ENCODE results near the gene TBC1D22A.

TBC1D22A gene

GRCh38 chr22:46846150-46846831, 83.8 kb downstream of the TBC1D22A start:
- Histone ChIP-seq H3K4me3 (ENCODE audit: low read length) (no peak overlapping the region), H3K9ac (ENCODE audit: low read length) (no peak overlapping the region), H3K27me3 (ENCODE audit: low read depth, low read length) (no peaks in the 10 kb centered on the region), H4K20me1 (ENCODE audit: insufficient read depth, low read length) (peaks cover 100% of the 10 kb centered on the region), H3K27ac (ENCODE audit: low read length) (no peak overlapping the region), H3K4me2 (ENCODE audit: low read length) (no peak overlapping the region), H3K9me3 (ENCODE audit: insufficient read depth, low read length) (no peaks in the 10 kb centered on the region), H3K79me2 (ENCODE audit: low read length) (peaks cover 91% of the 10 kb centered on the region), H3K4me1 (ENCODE audit: low read length) (no peaks in the 10 kb centered on the region), H2AFZ (ENCODE audit: low read depth, low read length) (no peak overlapping the region), H3K36me3 (replicated peaks; ENCODE audit: low read depth, low read length) (peaks cover 83% of the 10 kb centered on the region)
- TF ChIP-seq CTCF (IDR thresholded peaks at IDR 0.05; ENCODE audit: low read depth, low read length) (no peak), EZH2phosphoT487 (IDR thresholded peaks at IDR 0.05; ENCODE audit: low read depth) (no peak)

- H3K9me3 ChIP-seq (ENCODE audit: insufficient read depth, low read length) = no peaks in the 10 kb centered on the region
- H3K79me2 ChIP-seq (ENCODE audit: low read length) = peaks cover 95% of the 10 kb centered on the region
- no peak overlapping the region for H3K9ac ChIP-seq (ENCODE audit: low read length)
- peaks cover 100% of the 10 kb centered on the region for H4K20me1 ChIP-seq (ENCODE audit: insufficient read depth, low read length)
- no peak overlapping the region for H3K27ac ChIP-seq (ENCODE audit: low read length)
- no peak overlapping the region for H3K4me2 ChIP-seq (ENCODE audit: low read length)
- H3K36me3 ChIP-seq (replicated peaks; ENCODE audit: low read depth, low read length) = peaks cover 84% of the 10 kb centered on the region
- H3K4me3 ChIP-seq (ENCODE audit: low read length) = no peak overlapping the region
- H3K27me3 ChIP-seq (ENCODE audit: low read depth, low read length) = no peaks in the 10 kb centered on the region
- TF ChIP-seq CTCF (IDR thresholded peaks at IDR 0.05; ENCODE audit: low read depth, low read length) = no peak
- TF ChIP-seq EZH2phosphoT487 (IDR thresholded peaks at IDR 0.05; ENCODE audit: low read depth) = no peak
- H2AFZ ChIP-seq (ENCODE audit: low read depth, low read length) = no peak overlapping the region
- no peaks in the 10 kb centered on the region for H3K4me1 ChIP-seq (ENCODE audit: low read length)
Observed at GRCh38 chr22:46846832-46847355, 84.4 kb downstream of the TBC1D22A start.

GRCh38 chr22:46848197-46848596, 85.7 kb downstream of the TBC1D22A start:
- Histone ChIP-seq H3K27me3 (ENCODE audit: low read depth, low read length) (no peaks in the 10 kb centered on the region), H3K9me3 (ENCODE audit: insufficient read depth, low read length) (no peaks in the 10 kb centered on the region), H3K4me3 (ENCODE audit: low read length) (no peak overlapping the region), H3K9ac (ENCODE audit: low read length) (no peak overlapping the region), H3K4me2 (ENCODE audit: low read length) (no peak overlapping the region), H3K4me1 (ENCODE audit: low read length) (no peaks in the 10 kb centered on the region), H3K36me3 (replicated peaks; ENCODE audit: low read depth, low read length) (peaks cover 84% of the 10 kb centered on the region), H3K79me2 (ENCODE audit: low read length) (peaks cover 95% of the 10 kb centered on the region), H2AFZ (ENCODE audit: low read depth, low read length) (no peak overlapping the region), H3K27ac (ENCODE audit: low read length) (no peak overlapping the region), H4K20me1 (ENCODE audit: insufficient read depth, low read length) (peaks cover 100% of the 10 kb centered on the region)
- TF ChIP-seq CTCF (IDR thresholded peaks at IDR 0.05; ENCODE audit: low read depth, low read length) (no peak), EZH2phosphoT487 (IDR thresholded peaks at IDR 0.05; ENCODE audit: low read depth) (no peak)

- Histone ChIP-seq H3K9me3 (ENCODE audit: insufficient read depth, low read length) (no peaks in the 10 kb centered on the region), H3K4me1 (ENCODE audit: low read length) (no peaks in the 10 kb centered on the region), H3K9ac (ENCODE audit: low read length) (no peak overlapping the region), H4K20me1 (ENCODE audit: insufficient read depth, low read length) (peaks cover 100% of the 10 kb centered on the region), H3K27me3 (ENCODE audit: low read depth, low read length) (no peaks in the 10 kb centered on the region), H3K79me2 (ENCODE audit: low read length) (peaks cover 95% of the 10 kb centered on the region), H3K4me2 (ENCODE audit: low read length) (no peak overlapping the region), H2AFZ (ENCODE audit: low read depth, low read length) (no peak overlapping the region), H3K4me3 (ENCODE audit: low read length) (no peak overlapping the region), H3K27ac (ENCODE audit: low read length) (no peak overlapping the region), H3K36me3 (replicated peaks; ENCODE audit: low read depth, low read length) (peaks cover 90% of the 10 kb centered on the region)
- no peak for TF ChIP-seq CTCF (IDR thresholded peaks at IDR 0.05; ENCODE audit: low read depth, low read length)
- TF ChIP-seq EZH2phosphoT487 (IDR thresholded peaks at IDR 0.05; ENCODE audit: low read depth) = no peak
Observed at GRCh38 chr22:46849101-46849500, 86.7 kb downstream of the TBC1D22A start.

Measured in OCI-LY3 (cell line).